K562 (cell line): ENCODE results near the gene CD46. TPM values are rescaled to one million over a fixed set of nuclear protein-coding genes. Genes with fewer than 3 reads are reported as not detected.
A peak's percentile ranks its signal among the peaks of the same experiment; 100 is the strongest.

Experiments
- CEBPB ChIP-seq: fragments of 450-650 bp; IDR thresholded peaks from 2 replicates; pipeline ENCODE4 v1.6.1; 2016; ENCODE audit warnings: missing genetic modification characterization, missing compliant biosample characterization
- CHAMP1 ChIP-seq: fragments of 450-650 bp; IDR thresholded peaks from 2 replicates; pipeline ENCODE4 v1.6.1; 2016; ENCODE audit warnings: mild to moderate bottlenecking
- CUX1 ChIP-seq: fragments of 200-800 bp; sonication (Bioruptor generic); IDR thresholded peaks from 2 replicates; pipeline ENCODE4 v1.6.1; 2016; ENCODE audit warnings: missing genetic modification characterization, missing compliant biosample characterization
- DDX20 ChIP-seq: fragments of 450-650 bp; IDR thresholded peaks from 2 replicates; pipeline ENCODE4 v1.6.1; 2016; ENCODE audit warnings: missing genetic modification characterization, low read depth, mild to moderate bottlenecking, missing compliant biosample characterization, moderate library complexity
- KDM5B ChIP-seq: fragments of 200-600 bp; sonication (generic); IDR thresholded peaks from 2 replicates; pipeline ENCODE4 v1.6.1; 2012; ENCODE audit warnings: low read depth, mild to moderate bottlenecking, moderate library complexity, low read length, control low read depth, inconsistent platforms; ENCODE audit not compliant: insufficient replicate concordance
- KLF16 ChIP-seq: IDR thresholded peaks from 2 replicates; pipeline ENCODE4 v1.6.1; 2016; ENCODE audit warnings: antibody characterized with exemption
- MBD1 ChIP-seq: fragments of 250-450 bp; sonication (Bioruptor Pico); IDR thresholded peaks from 2 replicates; pipeline ENCODE4 v1.8.0; 2022; ENCODE audit warnings: inconsistent platforms
- MCM3 ChIP-seq: fragments of 450-650 bp; IDR thresholded peaks from 2 replicates; pipeline ENCODE4 v1.6.1; 2016
- NR2C2 ChIP-seq, 2 experiments: fragments of 200-800 bp in 1 of 2; sonication (Bioruptor generic) in 1 of 2; sonication (generic) in 1 of 2; formaldehyde crosslinking in 1 of 2; IDR thresholded peaks; 2 replicates each; pipeline versions ENCODE4 v1.6.1 to v1.8.0; 2016 to 2022; ENCODE audit warnings: mild to moderate bottlenecking in 1 of 2, missing compliant biosample characterization in 1 of 2, missing genetic modification characterization in 1 of 2, missing genetic modification reagents in 1 of 2
- RAD51 ChIP-seq: fragments of 450-650 bp; IDR thresholded peaks from 2 replicates; pipeline ENCODE4 v1.7.1; 2016; ENCODE audit warnings: low read depth, mild to moderate bottlenecking, borderline replicate concordance
- RUNX1 ChIP-seq: sonication (generic); IDR thresholded peaks from 2 replicates; pipeline ENCODE4 v1.6.1; 2016; ENCODE audit warnings: antibody characterized with exemption, low read depth
- TAF1 ChIP-seq: IDR thresholded peaks from 2 replicates; pipeline ENCODE4 v1.6.1; 2011; ENCODE audit warnings: mild to moderate bottlenecking, low read length, moderate library complexity; ENCODE audit not compliant: insufficient read depth, control insufficient read depth, severe bottlenecking; ENCODE audit errors: extremely low read depth
- U2AF1 ChIP-seq: fragments of 200-400 bp; formaldehyde crosslinking; optimal IDR thresholded peaks from 2 replicates; pipeline ENCODE3; 2017; ENCODE audit warnings: mild to moderate bottlenecking, low read depth, low read length, moderate library complexity
- YY1 ChIP-seq, 3 experiments: IDR thresholded peaks; 2 replicates each; pipeline ENCODE4 v1.6.1; 2011; ENCODE audit warnings: low read length in 2 of 3, mild to moderate bottlenecking in 2 of 3, moderate library complexity in 2 of 3, borderline replicate concordance in 1 of 3, control low read depth in 1 of 3, low read depth in 1 of 3; ENCODE audit not compliant: insufficient read depth in 3 of 3, insufficient replicate concordance in 2 of 3, control insufficient read depth in 1 of 3, insufficient read length in 1 of 3; ENCODE audit errors: extremely low read depth in 1 of 3
- ZC3H11A ChIP-seq: IDR thresholded peaks from 2 replicates; pipeline ENCODE4 v1.6.1; 2012; ENCODE audit warnings: low read depth, low read length, improper control_type of control experiment
- polyA plus RNA-seq, 8 experiments: library from polyadenylated mRNA; depleted of rRNA in 4 of 8; stranded (reverse) in 5 of 8; unstranded in 3 of 8; fragments of >200 nt; fragmentation: Nextera tagmentation in 2 of 8; fragmentation: Illumina TruSeq in 1 of 8; extraction: Ambion mirVana in 2 of 8; extraction: Trizol in 1 of 8; gene quantifications; 2 replicates each; pipeline versions ENCODE4 v1.2.1 to v1.2.3, GENCODE V29; 2011 to 2014; ENCODE audit warnings: inconsistent platforms in 1 of 8, missing spikeins in 1 of 8
- total RNA-seq, 7 experiments: library from RNA; depleted of rRNA in 6 of 7; stranded (reverse); fragments of >200 nt in 6 of 7; fragmentation: Illumina TruSeq in 2 of 7; extraction: Trizol in 2 of 7; gene quantifications; 2 replicates each; pipeline versions ENCODE4 v1.2.1 to v1.2.3, GENCODE V29; 2011 to 2021; ENCODE audit warnings: low replicate concordance in 1 of 7

Gene CD46
- total and polyA plus RNA-seq, 9 of the 15 experiments (the other 6 are each of a cell fraction or from before 2014, with no cell fraction given) = 87.9 to 374 (median 156) TPM

- no peak for TF ChIP-seq DDX20
- no peak for TF ChIP-seq MBD1 (CRISPR knock-in tag)
- no peak for TF ChIP-seq KLF16
- TF ChIP-seq U2AF1 = no peak
- TF ChIP-seq KDM5B = peak; percentile 91
- TF ChIP-seq ZC3H11A = no peak
- TF ChIP-seq CEBPB (tag) = no peak
- no peak for TF ChIP-seq MCM3
- no peak for TF ChIP-seq CUX1 (CRISPR knock-in tag)
- peak; percentile 64; the same call in 1 of the 2 replicates for TF ChIP-seq NR2C2 (CRISPR knock-in tag; IDR thresholded peaks at IDR 0.05)
- TF ChIP-seq NR2C2 (tag; IDR thresholded peaks at IDR 0.05) = peak; percentile 96
- TF ChIP-seq RAD51 = peak; percentile 90
- TF ChIP-seq RUNX1 = no peak
- 0 out of 2 replicates have a peak, but pooled peaks have one; percentile 35 for TF ChIP-seq CHAMP1
- TF ChIP-seq TAF1 = peak; percentile 96
- TF ChIP-seq YY1 (IDR thresholded peaks at IDR 0.05; ENCODE audit: borderline replicate concordance in 1 of 3, control insufficient read depth in 1 of 3, extremely low read depth in 1 of 3, insufficient read depth in 3 of 3, insufficient read length in 1 of 3, insufficient replicate concordance in 2 of 3, low read depth in 1 of 3, low read length in 2 of 3) = peak; percentile 26 to 81 (median 67)
Observed at GRCh38 chr1:207751790-207752455, at the start of gene CD46 (continued).
